ENCODE data around the gene MEX3C.

Gene MEX3C

DNA sequence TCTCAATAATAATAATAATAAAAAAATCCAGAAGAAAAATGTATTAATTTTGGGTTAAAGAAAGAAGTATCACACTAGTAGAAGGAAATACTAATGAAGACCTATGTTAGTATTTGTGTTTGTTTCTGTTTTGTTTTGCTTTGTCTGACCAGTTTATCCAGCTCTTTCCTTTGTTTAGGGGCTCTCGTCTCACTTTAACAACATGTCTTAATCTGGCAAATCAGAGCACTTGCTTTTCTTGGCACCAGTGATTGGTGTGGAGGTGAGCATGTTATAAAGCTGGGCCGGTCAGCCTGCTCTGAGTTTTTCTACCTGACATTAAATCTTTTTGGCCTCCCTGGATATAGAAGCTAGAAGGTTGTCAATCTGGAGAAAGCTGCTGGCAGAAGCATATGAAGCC lies 15.1 kb upstream of the MEX3C start:
- Histone ChIP-seq H3K9me2 (replicated peaks; ENCODE audit: insufficient read depth, low read length) (no peaks in the 10 kb centered on the region), H3K27ac (ENCODE audit: low read depth, low read length) (no peak overlapping the region), H3K79me2 (ENCODE audit: insufficient read depth, low read length) (no peaks in the 10 kb centered on the region), H4K20me1 (ENCODE audit: low read depth, low read length) (no peaks in the 10 kb centered on the region), H3K36me3 (ENCODE audit: low read length) (no peaks in the 10 kb centered on the region), H3K4me3 (ENCODE audit: insufficient read depth, low read length, poor library complexity, severe bottlenecking) (no peak overlapping the region), H3F3A (ENCODE audit: insufficient read depth) (no peaks in the 10 kb centered on the region), H3K9me3 (ENCODE audit: insufficient read depth, low read length) (no peaks in the 10 kb centered on the region), H3K9ac (ENCODE audit: low read length) (no peak overlapping the region), H2AFZ (ENCODE audit: low read depth, low read length, severe bottlenecking) (no peak overlapping the region), H3K4me2 (ENCODE audit: low read depth, low read length, poor library complexity, severe bottlenecking) (no peak overlapping the region), H3K27me3 (ENCODE audit: low read length) (no peaks in the 10 kb centered on the region)
- no peak for TF ChIP-seq EZH2phosphoT487 (conservative IDR thresholded peaks at IDR 0.05; ENCODE audit: low read length)
- TF ChIP-seq, protein P1, sequence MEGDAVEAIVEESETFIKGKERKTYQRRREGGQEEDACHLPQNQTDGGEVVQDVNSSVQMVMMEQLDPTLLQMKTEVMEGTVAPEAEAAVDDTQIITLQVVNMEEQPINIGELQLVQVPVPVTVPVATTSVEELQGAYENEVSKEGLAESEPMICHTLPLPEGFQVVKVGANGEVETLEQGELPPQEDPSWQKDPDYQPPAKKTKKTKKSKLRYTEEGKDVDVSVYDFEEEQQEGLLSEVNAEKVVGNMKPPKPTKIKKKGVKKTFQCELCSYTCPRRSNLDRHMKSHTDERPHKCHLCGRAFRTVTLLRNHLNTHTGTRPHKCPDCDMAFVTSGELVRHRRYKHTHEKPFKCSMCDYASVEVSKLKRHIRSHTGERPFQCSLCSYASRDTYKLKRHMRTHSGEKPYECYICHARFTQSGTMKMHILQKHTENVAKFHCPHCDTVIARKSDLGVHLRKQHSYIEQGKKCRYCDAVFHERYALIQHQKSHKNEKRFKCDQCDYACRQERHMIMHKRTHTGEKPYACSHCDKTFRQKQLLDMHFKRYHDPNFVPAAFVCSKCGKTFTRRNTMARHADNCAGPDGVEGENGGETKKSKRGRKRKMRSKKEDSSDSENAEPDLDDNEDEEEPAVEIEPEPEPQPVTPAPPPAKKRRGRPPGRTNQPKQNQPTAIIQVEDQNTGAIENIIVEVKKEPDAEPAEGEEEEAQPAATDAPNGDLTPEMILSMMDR (IDR thresholded peaks at IDR 0.05; ENCODE audit: insufficient read depth, low read length, poor library complexity, severe bottlenecking): no peak

DNA sequence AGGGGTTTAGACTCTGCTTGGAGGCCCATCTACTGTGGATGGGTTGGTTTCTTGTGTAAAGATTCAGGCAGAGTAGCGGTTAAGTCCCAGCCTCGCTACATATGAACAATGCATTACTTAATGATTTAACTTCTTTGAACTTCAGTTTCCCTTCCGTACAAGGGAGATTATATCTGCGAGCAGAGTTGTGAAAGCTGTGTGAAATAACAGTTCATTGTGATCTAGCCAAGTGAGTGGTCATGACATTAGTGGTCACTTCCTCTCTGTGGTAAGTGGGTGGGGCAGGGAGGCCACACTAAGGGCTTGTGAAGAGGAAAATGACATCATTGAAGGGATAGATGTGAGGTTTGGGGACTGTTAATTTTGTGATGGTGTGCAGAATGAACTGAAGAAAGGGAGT lies 14.1 kb upstream of the MEX3C start:
- Histone ChIP-seq H3F3A (ENCODE audit: insufficient read depth) (no peaks in the 10 kb centered on the region), H3K9me3 (ENCODE audit: insufficient read depth, low read length) (no peaks in the 10 kb centered on the region), H3K4me2 (ENCODE audit: low read depth, low read length, poor library complexity, severe bottlenecking) (no peak overlapping the region), H3K79me2 (ENCODE audit: insufficient read depth, low read length) (no peaks in the 10 kb centered on the region), H3K27me3 (ENCODE audit: low read length) (no peaks in the 10 kb centered on the region), H3K9me2 (replicated peaks; ENCODE audit: insufficient read depth, low read length) (no peaks in the 10 kb centered on the region), H3K36me3 (ENCODE audit: low read length) (no peaks in the 10 kb centered on the region), H3K9ac (ENCODE audit: low read length) (no peak overlapping the region), H3K4me3 (ENCODE audit: insufficient read depth, low read length, poor library complexity, severe bottlenecking) (no peak overlapping the region), H3K27ac (ENCODE audit: low read depth, low read length) (no peak overlapping the region), H4K20me1 (ENCODE audit: low read depth, low read length) (no peaks in the 10 kb centered on the region), H2AFZ (ENCODE audit: low read depth, low read length, severe bottlenecking) (no peak overlapping the region)
- TF ChIP-seq EZH2phosphoT487 (conservative IDR thresholded peaks at IDR 0.05; ENCODE audit: low read length): no peak
- TF ChIP-seq, protein P1 (IDR thresholded peaks at IDR 0.05; ENCODE audit: insufficient read depth, low read length, poor library complexity, severe bottlenecking): no peak

DNA sequence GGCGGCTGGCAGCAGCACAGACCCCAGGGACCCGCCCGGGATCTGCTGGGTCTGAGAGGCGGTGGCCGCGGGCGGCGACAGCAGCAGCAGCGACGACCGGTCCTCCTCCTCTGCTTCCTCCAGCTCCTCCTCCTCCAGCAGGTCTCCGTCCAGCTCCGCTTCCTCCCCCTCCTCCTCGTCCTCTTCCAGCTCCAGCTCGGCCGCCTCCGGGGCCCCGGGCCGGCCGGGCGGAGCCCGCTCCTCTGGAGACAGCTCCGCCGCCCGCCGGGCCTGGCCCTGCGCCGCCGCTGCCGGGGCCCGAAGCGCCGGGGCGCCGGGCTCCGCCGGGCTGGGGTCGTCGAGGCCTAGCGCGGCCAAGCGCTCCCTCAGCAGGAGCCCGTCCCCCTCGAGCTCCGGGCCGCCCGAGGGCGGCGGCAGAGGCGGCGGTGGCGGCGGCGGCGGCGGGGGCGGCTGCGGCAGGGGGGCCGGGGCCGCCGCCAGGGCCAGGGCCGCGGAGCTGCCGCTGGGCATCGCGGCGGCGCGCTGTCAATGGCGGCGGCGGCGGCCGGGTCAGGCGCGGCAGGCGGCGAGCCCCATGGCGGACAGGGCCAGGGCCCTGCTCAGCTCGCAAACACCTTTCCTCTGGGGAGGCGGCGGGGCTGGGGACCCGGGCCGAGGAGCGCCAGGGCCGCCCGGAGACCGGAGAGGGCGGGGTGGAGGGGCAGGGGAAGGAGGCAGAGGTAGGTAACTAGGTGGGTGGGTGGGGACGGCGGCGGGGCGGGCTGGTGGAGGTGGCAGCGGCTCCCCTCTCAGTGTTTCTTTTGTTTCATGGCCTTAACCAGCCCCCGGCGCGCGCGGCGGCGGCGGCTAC lies 445 bp downstream of the MEX3C start:
- Histone ChIP-seq H3F3A (ENCODE audit: insufficient read depth) (peaks cover 23% of the 10 kb centered on the region), H3K9me2 (replicated peaks; ENCODE audit: insufficient read depth, low read length) (no peaks in the 10 kb centered on the region), H3K27me3 (ENCODE audit: low read length) (no peaks in the 10 kb centered on the region), H3K9me3 (ENCODE audit: insufficient read depth, low read length) (no peaks in the 10 kb centered on the region), H3K9ac (ENCODE audit: low read length) (peak overlapping the region; percentile 73), H3K27ac (ENCODE audit: low read depth, low read length) (peak overlapping the region; percentile 86), H2AFZ (ENCODE audit: low read depth, low read length, severe bottlenecking) (no peak overlapping the region), H4K20me1 (ENCODE audit: low read depth, low read length) (peaks cover 15% of the 10 kb centered on the region; the same call in 1 of the 2 replicates), H3K36me3 (ENCODE audit: low read length) (no peaks in the 10 kb centered on the region), H3K4me3 (ENCODE audit: insufficient read depth, low read length, poor library complexity, severe bottlenecking) (peak overlapping the region; percentile 63), H3K79me2 (ENCODE audit: insufficient read depth, low read length) (peaks cover 47% of the 10 kb centered on the region), H3K4me2 (ENCODE audit: low read depth, low read length, poor library complexity, severe bottlenecking) (peak overlapping the region; percentile 75)
- TF ChIP-seq EZH2phosphoT487 (conservative IDR thresholded peaks at IDR 0.05; ENCODE audit: low read length): no peak
- TF ChIP-seq, protein P1 (IDR thresholded peaks at IDR 0.05; ENCODE audit: insufficient read depth, low read length, poor library complexity, severe bottlenecking): no peak

Measured in SU-DHL-6 (cell line).